Transverse colon (tissue), 4 donors: Measurements from ENCODE around the gene TP53I11. TPM values are rescaled to one million over a fixed set of nuclear protein-coding genes. Genes with fewer than 3 reads are reported as not detected.

Experiments used
- DNase-seq: peaks from one replicate; pipeline ENCODE4 v3.0.0-alpha.2; 2019
- H3K27ac ChIP-seq, 4 donors: fragments of 200-600 bp; sonication (generic); 2 replicates each; pipeline ENCODE4 v1.5.1; 2016 to 2018; ENCODE audit warnings: inconsistent platforms in 4 of 4
- H3K27me3 ChIP-seq: fragments of 200-600 bp; sonication (generic); 2 replicates; pipeline ENCODE4 v1.5.1; 2017; ENCODE audit warnings: inconsistent platforms
- H3K36me3 ChIP-seq, 4 donors: fragments of 200-600 bp; sonication (generic); 2 replicates each; pipeline ENCODE4 v1.5.1; 2017 to 2019; ENCODE audit warnings: inconsistent platforms in 4 of 4
- H3K4me1 ChIP-seq, 4 donors: fragments of 200-600 bp; sonication (generic); 2 replicates each; pipeline ENCODE4 v1.5.1; 2017 to 2020; ENCODE audit warnings: inconsistent platforms in 4 of 4
- H3K4me3 ChIP-seq, 4 donors: fragments of 200-600 bp; sonication (generic); 1 replicate in 1 of 4; 2 replicates in 3 of 4; pipeline versions ENCODE4 v1.5.1 to v1.6.1; 2017 to 2019; ENCODE audit warnings: inconsistent platforms in 4 of 4
- H3K9me3 ChIP-seq, 2 donors: fragments of 200-600 bp; sonication (generic); 2 replicates each; pipeline ENCODE4 v1.5.1; 2017 to 2019; ENCODE audit warnings: inconsistent platforms in 2 of 2
- CTCF ChIP-seq, 5 experiments: fragments of 200-600 bp in 3 of 5; fragments of 450-650 bp in 2 of 5; sonication (generic) in 3 of 5; IDR thresholded peaks; 1 replicate in 2 of 5; 2 replicates in 3 of 5; pipeline ENCODE4 v1.5.1; 2016 to 2017; ENCODE audit warnings: antibody characterized with exemption in 5 of 5, inconsistent platforms in 3 of 5, mild to moderate bottlenecking in 2 of 5, moderate library complexity in 1 of 5
- EP300 ChIP-seq: sonication (generic); formaldehyde crosslinking; IDR thresholded peaks from one replicate; pipeline ENCODE4 v1.6.1; 2017; ENCODE audit warnings: antibody characterized with exemption, low read depth
- POLR2A ChIP-seq: fragments of 450-650 bp; IDR thresholded peaks from one replicate; pipeline ENCODE4 v1.6.1; 2016; ENCODE audit warnings: antibody characterized with exemption, mild to moderate bottlenecking, moderate library complexity
- POLR2AphosphoS5 ChIP-seq, 3 donors: sonication (generic); formaldehyde crosslinking; IDR thresholded peaks; one replicate each; pipeline ENCODE4 v1.6.1; 2016; ENCODE audit warnings: antibody characterized with exemption in 3 of 3
- WGBS, 2 donors: methylation state at CpG; one replicate each; pipeline ENCODE4 v1.1.5; 2018; ENCODE audit warnings: low coverage in 1 of 2; 5-methylcytosine and 5-hydroxymethylcytosine counted together
- in situ Hi-C, 4 donors: fragments of 200-750 bp; cut with MboI; loops; one replicate each; pipeline versions ENCODE4 v1.15.0 to v1.15.1; 2017; ENCODE audit warnings: low sequenced_read_pairs in 3 of 4, low pct_ligation_motif_present in 1 of 4, low pct_unique_long_range_greater_than_20kb in 1 of 4
- intact Hi-C: fragments of 100-400 bp; cut with DNase I; formaldehyde crosslinking; loops from one replicate; pipeline ENCODE4 v1.15.1; 2023; ENCODE audit warnings: low total_unique reads
- total RNA-seq, 4 donors: library from RNA; depleted of rRNA; stranded (reverse); fragments of >200 nt; gene quantifications; one replicate each; pipeline ENCODE4 v1.1.0, GENCODE V29; 2016

TP53I11 gene
- total RNA-seq, 4 donors from 2014 or later, result 41.5 to 90.0 (median 56.4) TPM

GRCh38 chr11:44946263-44946662 is 4.4 kb downstream of the TP53I11 start:
- Histone ChIP-seq H3K36me3 (no peaks in the 10 kb centered on the region), H3K4me1 (peaks cover 10 to 47% (median 25%) of the 10 kb centered on the region in 4 donors), H3K27me3 (no peaks in the 10 kb centered on the region), H3K27ac (peak overlapping the region in 1 of 4 donors; percentile 43), H3K4me3 (no peak overlapping the region), H3K9me3 (no peaks in the 10 kb centered on the region)
- DNase-seq, result no peak
- intact Hi-C loops, result no loop called here
- TF ChIP-seq EP300, result no peak
- no peak for TF ChIP-seq POLR2A
- TF ChIP-seq CTCF (IDR thresholded peaks at IDR 0.05), result no peak
- TF ChIP-seq POLR2AphosphoS5 (IDR thresholded peaks at IDR 0.05), result no peak
- 81% methylated on average over 12 of the region's 12 CpGs; no CpG with 5 or more reads in 1 of the 2 donors for WGBS, 2 donors
- in situ Hi-C loops, result loop anchor here in 2 of 4 donors (25.0 kb wide), 1 partner anchor 391 kb away; no protein-coding TSS in a partner anchor

- TF ChIP-seq EP300, result no peak
- no peak for TF ChIP-seq POLR2A
- TF ChIP-seq POLR2AphosphoS5 (IDR thresholded peaks at IDR 0.05), result no peak
- TF ChIP-seq CTCF (IDR thresholded peaks at IDR 0.05), result no peak
- no peak for DNase-seq
- no peaks in the 10 kb centered on the region for H3K27me3 ChIP-seq
- H3K9me3 ChIP-seq, result no peaks in the 10 kb centered on the region
- H3K4me1 ChIP-seq, result peaks cover 10 to 46% (median 20%) of the 10 kb centered on the region in 4 donors
- intact Hi-C loops, result no loop called here
- H3K4me3 ChIP-seq, result no peak overlapping the region
- in situ Hi-C loops, result loop anchor here in 2 of 4 donors (25.0 kb wide), 1 partner anchor 392 kb away; no protein-coding TSS in a partner anchor
- 75 to 90% methylated on average over 9 to 11 of the region's 11 CpGs for WGBS, 2 donors
- peak overlapping the region in 1 of 4 donors; percentile 43 for H3K27ac ChIP-seq
- no peaks in the 10 kb centered on the region for H3K36me3 ChIP-seq
These were observed 5.0 kb downstream of the TP53I11 start for GRCh38 chr11:44945666-44946065.

DNA sequence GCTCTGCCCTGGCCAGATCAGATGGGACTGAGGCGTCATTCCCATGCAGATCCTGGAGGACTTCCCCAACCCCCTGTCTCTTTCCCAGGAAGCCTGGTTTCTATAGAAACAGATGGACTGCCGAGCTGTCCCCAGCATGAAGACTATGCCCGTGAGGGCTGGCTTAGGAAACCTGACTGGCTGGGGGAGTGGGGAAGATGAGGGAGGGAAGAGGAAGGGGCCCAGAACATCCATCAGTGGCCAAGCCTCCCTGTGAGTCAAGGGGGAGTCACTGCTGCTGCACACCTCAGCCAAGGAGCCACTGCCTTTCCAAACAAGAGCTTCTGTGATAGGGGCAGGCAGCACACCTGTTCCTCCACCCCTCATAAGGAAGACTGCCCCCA is 5.8 kb downstream of the TP53I11 start:
- DNase-seq, result no peak
- TF ChIP-seq EP300, result no peak
- no peak for TF ChIP-seq POLR2AphosphoS5 (IDR thresholded peaks at IDR 0.05)
- TF ChIP-seq POLR2A, result no peak
- no peak for TF ChIP-seq CTCF (IDR thresholded peaks at IDR 0.05)
- Histone ChIP-seq H3K27ac (no peak overlapping the region), H3K36me3 (no peaks in the 10 kb centered on the region), H3K4me3 (no peak overlapping the region), H3K27me3 (no peaks in the 10 kb centered on the region), H3K4me1 (peaks cover 10 to 46% (median 19%) of the 10 kb centered on the region in 4 donors), H3K9me3 (no peaks in the 10 kb centered on the region)
- 48% methylated on average over 3 of the region's 3 CpGs; no CpG with 5 or more reads in 1 of the 2 donors for WGBS, 2 donors
- intact Hi-C loops (no loop called here), in situ Hi-C loops (loop anchor here in 2 of 4 donors (25.0 kb wide), 1 partner anchor 392 kb away; no protein-coding TSS in a partner anchor)

DNA sequence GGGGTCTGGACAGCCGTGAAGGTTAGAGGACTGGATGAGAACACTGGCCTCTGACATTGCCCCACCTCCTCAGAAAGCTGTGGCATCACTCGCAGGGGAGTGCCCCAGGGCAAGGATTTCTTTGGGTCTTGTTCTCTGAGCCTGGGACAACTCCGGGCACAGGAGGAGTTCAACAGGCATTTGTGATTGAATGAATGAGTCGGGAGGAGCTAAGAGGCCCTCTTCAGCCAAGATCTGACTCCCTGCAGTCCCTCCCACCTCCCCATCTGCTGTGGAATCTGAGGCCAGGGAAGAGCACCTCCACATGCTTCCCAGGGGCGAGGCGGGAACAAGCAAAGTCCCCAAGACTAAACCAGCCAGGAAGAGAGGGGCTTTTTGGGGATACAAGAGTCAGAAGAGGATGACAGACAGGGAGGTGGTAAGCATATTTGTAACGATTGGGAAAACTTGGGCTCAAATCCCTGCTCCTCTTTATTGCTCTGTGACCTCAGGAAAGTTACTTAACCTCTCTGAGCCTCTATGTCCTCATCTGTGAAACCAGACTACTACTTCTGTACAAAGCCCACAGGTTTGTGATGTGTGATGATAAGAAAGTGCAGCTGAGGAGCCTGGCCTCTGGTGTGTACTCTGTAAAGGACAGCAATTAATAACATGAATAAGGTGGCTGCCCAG is 6.4 kb downstream of the TP53I11 start:
- intact Hi-C loops, result no loop called here

More for the DNA sequence above, 6.4 kb downstream of the TP53I11 start:
- in situ Hi-C loops, result loop anchor here in 2 of 4 donors (25.0 kb wide), 1 partner anchor 393 kb away; no protein-coding TSS in a partner anchor
- DNase-seq, result no peak
- 42 to 72% methylated on average over 3 to 7 of the region's 7 CpGs for WGBS, 2 donors
- TF ChIP-seq CTCF (IDR thresholded peaks at IDR 0.05) (no peak), POLR2AphosphoS5 (IDR thresholded peaks at IDR 0.05) (no peak), EP300 (no peak), POLR2A (no peak)
- Histone ChIP-seq H3K36me3 (no peaks in the 10 kb centered on the region), H3K27ac (no peak overlapping the region), H3K4me3 (no peak overlapping the region), H3K27me3 (no peaks in the 10 kb centered on the region), H3K9me3 (no peaks in the 10 kb centered on the region), H3K4me1 (peaks cover 10 to 42% (median 14%) of the 10 kb centered on the region in 4 donors)
